GM21367 (cell line): Measurements from ENCODE around the gene PFDN6.
"Not testable (repeated sequence)": the region's sequence is repeated elsewhere in the genome, so short reads cannot be mapped to it uniquely, and the experiment has no call there.

ENCODE experiments used
- ATAC-seq: cut with Tn5 transposase; IDR thresholded peaks from one replicate; pipeline ENCODE4 v1.9.1; 2021; ENCODE audit not compliant: unreplicated experiment

PFDN6 gene

DNA sequence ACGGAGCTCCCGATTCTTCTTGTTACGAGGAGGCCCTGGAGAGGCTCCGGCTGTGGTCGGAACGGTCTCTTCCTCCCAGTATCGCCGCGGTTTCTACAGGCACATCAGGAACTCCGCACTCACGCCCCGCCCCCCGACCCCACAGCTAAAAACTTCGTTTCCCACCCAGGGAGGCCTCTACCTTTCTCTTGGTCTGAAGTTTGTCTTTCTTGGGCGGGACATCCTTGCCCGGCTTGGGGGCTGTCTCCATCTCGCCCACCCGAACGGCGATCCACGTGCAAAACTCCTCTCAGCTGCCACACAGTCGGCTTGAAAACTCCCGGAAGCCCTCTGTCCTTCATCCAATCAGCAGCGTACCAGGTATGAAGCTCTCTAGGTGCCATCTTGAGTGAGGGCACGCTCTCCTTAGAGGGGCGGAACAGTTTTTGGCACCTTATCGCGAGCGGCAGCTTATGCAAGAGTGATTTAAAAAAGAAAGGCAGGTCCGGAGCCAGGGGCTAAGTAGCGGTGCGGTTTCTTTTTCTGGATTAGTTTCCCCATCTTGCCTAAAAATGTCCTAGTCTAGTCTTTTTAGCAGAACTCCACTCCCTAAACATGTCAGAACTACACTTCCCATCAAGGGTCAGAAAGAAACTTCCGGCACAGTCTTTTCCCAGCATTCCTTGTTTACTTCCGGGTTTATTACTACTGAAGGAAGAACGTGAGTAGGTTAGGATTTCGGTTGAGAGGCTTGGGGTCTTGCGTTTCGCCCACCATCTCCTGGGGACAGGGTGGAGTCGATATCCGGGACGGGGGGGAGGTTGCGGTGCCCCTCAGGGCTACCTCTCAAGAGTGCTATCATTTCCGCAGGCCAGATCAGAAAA is at the start of gene PFDN6, which contains the start of gene WDR46:
TSS of gene PFDN6 (plus strand) at position 681 of the 863 bp plus-strand sequence. CDS start 256 bp downstream, outside the sequence.
TSS of gene WDR46 (minus strand) at position 319 of the 863 bp plus-strand sequence. CDS start at position 250, 69 bp downstream.
- peak; percentile 64 for ATAC-seq

DNA sequence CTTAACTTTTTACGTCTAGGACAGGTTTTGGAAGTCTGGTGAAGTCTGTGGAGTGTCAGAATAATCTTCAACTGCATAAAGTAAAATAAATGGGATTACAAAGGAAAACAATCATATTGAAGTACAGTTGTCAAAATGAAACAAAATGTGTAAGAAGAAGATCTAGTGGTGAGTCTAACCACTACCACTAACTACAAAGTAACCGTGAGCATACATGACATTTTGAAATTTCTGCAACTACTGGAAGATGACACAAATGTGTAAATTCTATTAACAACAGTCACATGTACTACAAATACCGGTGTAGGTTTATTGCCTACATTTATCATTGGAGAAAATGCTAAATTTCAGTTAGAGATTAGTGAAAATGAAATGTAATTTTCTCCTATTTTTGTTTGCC is 47.4 kb upstream of the PFDN6 start:
- ATAC-seq: no peak

DNA sequence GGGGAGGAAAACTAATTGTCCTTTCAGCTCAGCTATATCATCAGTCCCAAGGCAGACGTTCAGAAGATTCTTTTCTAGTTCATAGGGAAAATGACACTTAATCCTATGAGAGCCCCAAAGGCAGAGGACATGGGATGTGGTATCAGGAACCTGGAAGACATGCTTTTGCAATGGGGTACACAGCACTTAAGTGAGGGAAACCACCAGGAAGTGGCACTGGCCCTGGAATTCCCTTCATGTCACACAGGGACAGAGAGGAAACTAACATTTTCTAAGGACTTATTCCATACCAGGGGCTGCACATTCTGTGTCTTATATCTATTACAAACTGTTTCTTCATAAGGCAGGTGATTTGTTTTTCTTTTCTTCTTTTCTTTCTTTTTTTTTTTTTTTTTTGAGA is 45.9 kb upstream of the PFDN6 start:
- no peak for ATAC-seq

DNA sequence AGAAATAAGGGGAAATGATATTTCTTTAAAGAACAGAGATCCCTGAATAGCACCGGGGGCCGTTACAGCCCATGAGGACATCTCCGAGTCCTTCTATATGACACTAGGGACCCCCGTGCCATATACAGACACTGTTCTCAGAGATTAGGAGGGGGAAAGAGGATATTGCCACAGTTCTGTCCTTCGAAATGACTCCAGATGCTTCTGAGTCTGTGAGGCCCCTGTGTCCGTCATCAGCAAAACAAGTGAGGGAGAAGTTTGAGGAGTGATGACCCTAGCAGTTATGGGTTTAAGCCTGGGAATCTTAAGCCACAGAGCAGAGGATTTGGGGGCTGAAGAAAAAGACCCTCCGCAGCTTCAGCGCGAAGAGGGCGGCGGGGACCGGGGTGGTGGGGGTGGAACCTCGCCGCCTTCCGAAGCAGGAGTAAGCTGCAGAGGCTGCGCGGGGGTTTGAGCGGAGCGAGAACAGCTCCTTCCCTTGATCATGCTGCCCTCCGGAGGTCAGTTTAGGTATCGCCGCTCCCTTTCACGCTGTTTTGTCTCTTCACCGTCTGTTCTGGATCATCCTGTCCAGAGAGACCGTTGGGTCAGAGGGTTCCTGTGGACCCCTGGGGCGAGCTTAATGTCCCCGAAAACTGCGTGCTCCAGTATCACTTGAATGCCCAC is 41.3 kb upstream of the PFDN6 start:
- peak; percentile 42 for ATAC-seq

DNA sequence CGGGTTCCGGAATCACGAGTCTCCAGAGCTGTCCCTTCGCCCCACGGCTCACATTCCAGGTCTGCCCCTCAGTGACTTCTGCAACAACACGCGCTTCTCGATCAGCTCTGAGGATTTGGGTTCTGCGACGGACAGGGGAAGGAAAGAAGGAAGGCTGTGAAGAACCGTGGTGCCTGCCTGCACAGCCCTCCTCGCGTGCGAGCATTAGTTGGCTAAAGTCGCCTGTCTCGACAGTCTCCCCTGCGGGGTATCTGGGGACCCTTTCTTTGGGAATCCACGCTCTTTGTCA is 40.8 kb upstream of the PFDN6 start:
- no peak for ATAC-seq

DNA sequence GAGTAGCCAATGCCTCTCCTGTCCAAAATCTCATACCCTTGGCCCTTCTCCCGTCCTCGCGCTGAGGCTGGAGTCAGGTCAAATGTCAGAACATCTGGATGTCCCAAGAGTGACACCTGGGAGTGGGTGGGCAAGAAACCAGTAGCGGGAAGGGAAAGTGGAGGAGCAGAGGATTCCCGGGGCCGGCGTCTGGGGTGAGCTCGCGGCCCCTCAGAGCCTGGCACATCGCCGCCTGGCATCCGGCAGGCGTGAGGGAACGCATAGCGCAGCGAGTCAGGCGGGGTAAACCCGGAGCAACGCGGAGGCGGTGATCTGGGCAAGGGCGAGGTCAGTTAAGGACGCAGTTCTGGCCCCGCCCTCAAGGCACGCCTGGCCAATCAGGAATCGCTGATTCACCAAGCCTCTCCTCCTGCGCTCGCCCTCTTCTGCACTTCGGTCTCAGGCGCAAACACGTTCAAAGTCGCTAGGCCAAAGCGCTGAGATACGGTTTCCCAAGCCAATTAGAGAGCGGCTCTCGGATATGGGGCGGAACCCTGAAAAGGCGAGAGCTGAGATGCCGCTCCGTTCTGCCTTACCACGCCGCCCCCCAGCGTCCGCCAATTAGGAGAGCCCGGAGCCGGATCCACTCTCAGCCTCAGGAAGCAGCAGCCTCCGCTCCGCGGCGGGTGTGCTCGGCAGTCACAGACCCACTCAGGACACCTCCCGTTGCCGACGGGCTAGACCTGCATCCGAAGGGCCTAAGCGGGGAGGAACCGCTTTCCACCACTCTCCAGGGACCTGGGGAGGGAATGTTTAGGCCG is 40.3 kb upstream of the PFDN6 start:
- peak; percentile 79 for ATAC-seq

DNA sequence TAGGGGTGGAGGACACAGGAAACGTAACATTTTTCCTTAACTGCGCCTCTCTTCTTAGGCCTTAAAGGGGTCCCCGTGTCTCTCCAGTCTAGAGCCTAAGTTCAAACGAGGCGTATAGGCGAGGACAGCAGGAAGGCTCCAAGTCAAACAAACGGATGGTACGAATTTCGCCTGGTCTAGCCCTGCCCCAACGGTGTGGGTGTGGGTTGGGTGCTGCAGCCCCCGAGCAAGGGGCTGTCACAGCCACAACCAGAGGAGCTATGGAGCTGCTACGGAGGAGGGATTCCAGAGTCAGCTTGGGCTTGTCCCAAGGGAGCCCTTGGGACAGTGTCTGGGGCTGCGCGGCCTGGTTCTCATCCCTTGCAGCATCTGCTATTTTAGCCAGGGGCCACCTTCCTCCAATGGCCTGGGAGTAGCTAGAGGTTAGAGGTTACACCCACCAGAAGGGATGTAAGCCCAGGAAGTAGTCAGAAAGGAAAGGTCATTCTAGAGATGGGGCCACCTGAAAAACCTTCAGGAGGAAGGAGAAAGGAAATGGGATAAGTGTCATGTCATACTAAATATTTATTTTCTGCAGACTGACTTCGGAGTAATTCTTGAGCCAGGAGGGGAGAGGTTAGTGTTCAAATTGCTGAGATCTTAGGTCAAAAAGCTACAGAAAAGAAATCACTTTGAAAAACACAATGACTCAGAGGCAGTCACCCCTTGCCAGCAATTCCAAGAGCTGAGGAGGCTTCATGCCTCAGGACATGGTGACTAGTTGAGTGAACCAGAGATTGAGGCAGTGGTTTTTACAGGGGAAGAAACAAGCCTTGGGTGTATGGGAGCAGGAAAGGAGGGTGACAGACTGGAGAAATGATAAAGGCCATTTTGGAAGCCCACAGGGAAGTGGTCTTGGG is 39.4 kb upstream of the PFDN6 start:
- ATAC-seq: no peak

DNA sequence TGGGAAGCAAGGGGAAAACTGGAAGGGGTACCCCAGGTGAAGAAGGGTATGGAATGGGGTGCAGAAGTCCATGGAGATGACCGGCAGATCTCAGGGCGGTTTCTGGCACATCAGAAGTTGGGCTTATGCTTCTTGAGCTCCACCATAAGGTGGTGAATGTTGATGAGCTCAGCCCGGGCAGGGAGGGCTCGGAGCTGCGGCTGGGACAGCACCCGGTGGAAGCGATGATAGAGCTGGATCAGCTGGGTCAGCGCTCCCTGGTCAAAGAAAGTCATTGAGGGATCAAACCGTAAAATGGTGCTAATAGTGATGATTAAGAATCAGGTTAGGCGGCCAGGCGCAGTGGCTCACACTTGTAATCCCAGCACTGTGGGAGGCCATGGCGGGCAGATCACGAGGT is 38.7 kb upstream of the PFDN6 start:
- no peak for ATAC-seq

DNA sequence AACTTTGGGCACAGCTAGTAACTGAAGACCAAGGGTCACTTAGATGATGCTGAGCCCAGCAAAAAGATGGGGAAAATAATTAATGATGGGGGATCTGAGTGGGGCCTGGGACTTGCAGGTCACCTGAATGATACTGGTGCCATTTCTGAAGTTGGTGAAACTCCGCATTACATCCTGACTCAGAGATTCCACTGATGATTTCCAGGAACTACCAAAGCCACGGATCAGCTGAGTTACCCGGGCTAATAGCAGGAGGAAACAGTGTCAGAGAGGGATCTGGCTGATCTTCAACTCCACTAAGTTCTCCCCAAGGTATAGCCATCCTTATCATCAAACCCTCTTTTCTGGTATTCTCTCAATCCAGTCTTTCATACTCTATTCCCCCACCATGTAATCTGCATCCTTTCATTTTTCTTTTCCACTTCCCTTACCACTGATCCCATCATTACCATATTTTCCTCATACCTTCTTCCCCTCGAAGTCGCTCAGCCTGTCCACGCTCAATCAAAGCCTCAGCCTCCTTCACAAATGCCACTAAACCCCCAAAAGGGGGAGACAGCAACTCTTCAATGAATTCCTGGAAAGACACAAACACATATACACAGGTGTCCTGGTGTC is 37.9 kb upstream of the PFDN6 start:
- ATAC-seq: no peak

DNA sequence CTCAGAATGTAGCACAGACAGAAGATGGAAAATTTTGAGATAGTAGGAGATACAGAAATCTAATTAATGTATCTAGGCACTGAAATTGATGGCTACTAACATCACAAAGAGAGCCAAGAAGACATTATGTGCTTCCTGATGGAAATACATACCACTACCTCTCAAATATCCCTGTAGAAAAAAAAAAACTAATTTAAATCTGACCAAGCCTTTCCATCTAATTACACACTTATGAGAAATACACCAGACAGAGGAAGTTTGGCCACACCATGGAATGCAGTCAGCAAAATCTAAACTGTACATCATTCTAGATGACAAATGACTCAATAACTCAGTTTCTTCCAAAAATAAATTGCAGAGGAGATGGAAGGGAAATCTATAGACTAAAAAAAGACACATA is 36.6 kb upstream of the PFDN6 start:
- ATAC-seq: no peak

DNA sequence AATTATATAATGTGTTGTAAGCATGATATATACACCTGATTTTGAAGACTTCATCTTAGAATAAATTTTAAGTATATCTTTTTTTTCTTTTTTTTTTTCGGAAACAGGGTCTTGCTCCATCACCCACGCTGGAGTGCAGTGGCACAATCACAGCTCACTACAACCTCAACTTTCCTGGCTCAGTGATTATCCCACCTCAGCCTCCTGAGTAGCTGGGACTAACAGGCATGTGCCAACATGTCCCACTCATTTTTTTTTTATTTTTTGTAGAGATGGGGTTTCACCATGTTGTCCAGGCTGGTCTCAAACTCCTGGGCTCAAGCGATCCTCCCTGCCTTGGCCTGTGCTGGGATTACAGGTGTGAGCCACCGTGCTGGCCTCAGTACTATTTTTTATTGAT is 34.8 kb upstream of the PFDN6 start:
- ATAC-seq: no peak

DNA sequence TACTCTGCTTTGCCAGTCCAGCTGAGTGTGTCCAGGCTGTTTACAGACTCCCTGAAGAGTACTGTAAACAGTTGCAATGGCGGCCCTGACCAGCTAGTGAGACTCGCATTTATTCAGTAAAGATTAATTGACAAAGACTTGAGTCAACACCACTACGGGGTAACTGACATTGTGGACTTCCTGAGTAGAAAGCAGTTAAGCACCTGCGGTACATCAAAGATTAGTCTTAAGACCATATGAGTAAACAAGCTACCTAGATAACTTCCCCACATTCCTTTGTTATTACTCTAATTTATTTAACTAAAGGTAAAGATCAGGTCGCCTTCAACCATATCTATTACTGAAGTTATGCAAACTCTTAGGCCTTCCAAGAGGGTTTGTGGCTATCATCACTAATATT is 30.4 kb upstream of the PFDN6 start:
- ATAC-seq: no peak

DNA sequence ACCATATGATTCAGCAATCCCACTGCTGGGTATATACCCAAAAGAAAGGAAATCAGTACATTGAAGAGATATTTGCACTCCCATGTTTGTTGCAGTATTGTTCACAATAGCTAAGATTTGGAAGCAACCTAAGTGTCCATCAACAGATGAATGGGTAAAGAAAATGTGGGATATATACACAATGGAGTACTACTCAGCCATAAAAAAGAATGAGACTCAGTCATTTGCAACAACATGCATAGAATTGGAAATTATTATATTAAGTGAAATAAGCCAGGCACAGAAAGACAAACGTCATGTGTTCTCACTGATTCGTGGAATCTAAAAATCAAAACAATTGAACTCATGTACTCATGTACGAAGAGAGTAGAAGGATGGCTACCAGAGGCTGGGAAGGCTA is 26.9 kb upstream of the PFDN6 start:
- ATAC-seq: not testable (repeated sequence)

DNA sequence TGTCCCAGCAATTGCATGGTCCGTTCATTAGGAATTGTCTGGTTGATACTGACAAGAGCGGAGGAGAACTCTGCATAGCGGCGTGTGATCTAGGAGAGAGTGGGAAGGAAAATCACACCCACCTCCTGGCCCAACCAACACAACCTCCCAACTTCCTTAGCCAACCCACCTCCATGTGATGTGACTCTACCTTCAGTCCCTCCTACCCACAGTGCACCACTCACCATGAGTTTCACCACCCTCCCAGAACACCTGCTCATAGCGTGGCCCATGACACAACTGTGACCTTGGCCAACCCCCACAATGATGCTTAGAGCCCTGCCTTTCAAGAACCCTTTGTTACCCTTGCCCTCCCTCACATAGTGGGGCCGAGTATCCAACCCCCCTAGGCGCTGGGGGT is 25.4 kb upstream of the PFDN6 start:
- ATAC-seq: no peak

DNA sequence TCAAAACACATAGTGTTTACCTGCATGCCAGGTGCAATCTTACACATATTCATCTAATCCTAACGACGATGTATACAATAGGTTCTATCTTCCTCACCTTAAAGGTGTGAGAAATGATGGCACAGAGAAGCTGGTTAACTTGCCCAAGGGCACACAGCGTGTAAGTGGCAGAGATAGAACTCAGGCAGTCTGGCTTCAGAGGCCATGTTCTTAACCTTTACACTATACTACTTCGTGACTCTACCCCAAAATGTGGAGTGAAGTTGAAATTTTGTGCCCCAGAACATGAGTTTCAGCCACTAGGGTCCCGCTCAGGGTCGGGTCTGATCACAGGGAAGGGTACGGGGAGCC is 18.3 kb upstream of the PFDN6 start:
- no peak for ATAC-seq

DNA sequence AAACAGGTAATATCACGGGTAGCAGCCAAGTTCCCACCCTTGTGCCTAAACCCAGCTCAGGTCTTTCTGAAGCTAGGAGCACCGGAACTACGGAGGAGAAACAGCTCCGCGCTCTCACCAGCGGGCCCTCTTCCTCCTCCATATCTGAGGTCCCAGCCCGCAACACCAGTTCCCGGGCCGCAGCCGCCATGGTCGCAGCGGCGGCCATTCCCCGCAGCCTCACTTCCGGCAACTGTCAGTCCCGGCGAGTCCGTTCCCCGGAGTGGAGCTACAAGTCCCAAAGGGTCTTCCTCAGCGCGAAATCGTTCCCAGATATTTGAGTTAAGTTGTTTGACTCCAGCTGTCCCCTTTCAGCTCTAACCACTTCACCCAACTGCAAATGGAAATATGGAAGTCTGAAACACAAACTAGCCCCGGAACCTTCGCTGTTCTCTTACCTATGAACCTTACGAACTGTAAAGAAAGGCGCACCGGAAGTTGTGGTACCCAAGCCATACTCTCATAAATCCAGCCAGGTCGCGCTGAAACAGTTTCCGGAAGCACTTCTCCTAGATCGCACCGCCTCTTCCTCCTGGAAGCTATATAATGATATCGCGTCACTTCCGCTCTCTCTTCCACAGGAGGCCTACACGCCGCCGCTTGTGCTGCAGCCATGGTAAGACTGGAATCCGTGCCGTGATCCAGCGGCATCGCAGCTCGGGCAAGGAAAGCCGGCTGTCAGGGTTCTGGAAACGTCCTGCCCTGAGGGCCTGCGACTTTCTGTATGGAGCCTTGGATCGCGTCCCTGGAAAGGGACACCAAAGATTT is 17.7 kb upstream of the PFDN6 start, which contains the start of the genes RPS18 and VPS52:
TSS of gene RPS18 (plus strand) at position 608 of the 807 bp plus-strand sequence. CDS start at position 653, 45 bp downstream.
TSS of gene VPS52 (minus strand) at position 409 of the 807 bp plus-strand sequence. CDS start at position 208, 201 bp downstream.
- peak; percentile 51 for ATAC-seq

DNA sequence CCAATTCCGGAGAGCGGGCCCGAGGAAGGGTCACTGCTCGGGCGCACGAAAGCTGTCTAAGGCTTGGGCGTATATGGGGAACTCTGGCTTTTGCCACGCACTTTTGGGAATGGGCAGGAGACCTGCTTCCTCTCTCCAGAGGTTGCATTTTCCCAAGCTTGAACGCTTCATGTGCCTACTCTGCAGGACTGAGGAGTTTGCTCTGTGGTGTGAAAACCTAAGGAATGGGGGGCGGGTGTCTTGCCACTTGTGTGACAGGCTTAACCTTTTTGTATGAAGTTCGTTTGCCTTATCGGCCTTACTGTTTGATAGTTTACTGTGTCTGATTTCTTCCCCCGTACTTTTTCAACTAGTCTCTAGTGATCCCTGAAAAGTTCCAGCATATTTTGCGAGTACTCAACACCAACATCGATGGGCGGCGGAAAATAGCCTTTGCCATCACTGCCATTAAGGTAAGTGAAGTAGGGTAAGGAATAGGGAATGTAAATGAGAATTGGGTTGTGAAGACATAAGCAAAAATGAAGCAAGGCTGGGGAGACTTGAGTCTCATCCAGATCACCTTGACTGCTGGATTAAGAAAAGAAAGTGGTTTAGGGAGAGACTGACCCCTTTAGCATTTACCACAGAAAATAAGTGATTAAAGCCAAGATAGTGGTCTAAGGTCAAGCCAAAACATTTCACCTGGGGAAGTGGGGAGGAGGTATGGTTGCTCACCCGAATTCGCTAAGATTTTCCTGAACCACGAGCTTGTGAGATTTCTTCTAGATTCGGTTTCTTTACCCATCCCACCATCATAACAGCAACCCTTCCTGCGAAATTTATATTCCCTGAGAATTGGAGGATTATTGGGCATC is 16.9 kb upstream of the PFDN6 start:
- peak; percentile 19 for ATAC-seq
